ENCODE measurements around the gene PRKCB. TPM values are rescaled to one million over a fixed set of nuclear protein-coding genes. Genes with fewer than 3 reads are reported as not detected.

PRKCB gene
- total and polyA plus RNA-seq, 2 experiments from 2014 or later, result 0.70 to 0.92 TPM

DNA sequence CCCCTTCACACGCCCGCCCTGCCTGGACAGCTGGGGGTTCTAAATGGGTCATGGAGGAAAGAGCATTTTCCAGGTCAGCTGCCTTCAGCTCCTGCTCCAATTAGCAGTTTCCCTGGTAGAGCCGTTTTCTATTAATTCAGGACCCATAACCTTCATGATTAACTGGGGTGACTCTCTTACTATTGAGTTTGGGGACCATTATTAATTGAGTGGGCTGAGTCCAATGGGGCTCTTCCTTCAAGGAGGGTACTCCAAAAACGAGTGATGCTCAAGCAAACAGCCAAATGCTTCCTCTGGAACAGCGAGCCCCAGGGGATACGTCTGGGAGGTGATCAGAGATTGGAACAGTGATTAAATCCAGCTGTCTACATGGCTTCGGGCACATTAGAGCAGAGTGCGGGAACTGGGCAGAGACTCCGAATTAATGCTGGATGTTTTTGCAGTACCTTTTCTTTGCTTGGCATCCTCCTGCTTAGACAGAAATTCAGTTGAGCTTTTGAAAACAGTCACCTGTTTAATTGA, 352.3 kb downstream of the PRKCB start:
- Histone ChIP-seq H4K20me1 (ENCODE audit: insufficient read depth, poor library complexity, severe bottlenecking) (no peaks in the 10 kb centered on the region), H3K27me3 (no peaks in the 10 kb centered on the region), H3K27ac (no peak overlapping the region), H2AFZ (no peak overlapping the region), H3K4me1 (ENCODE audit: insufficient read depth) (no peaks in the 10 kb centered on the region), H3K9me2 (replicated peaks; ENCODE audit: insufficient read depth) (no peaks in the 10 kb centered on the region), H3K36me3 (replicated peaks; ENCODE audit: insufficient read depth, low read depth) (no peaks in the 10 kb centered on the region), H3K9me3 (ENCODE audit: low read depth) (no peaks in the 10 kb centered on the region), H3K4me2 (no peak overlapping the region), H3K4me3 (no peak overlapping the region), H3K79me2 (no peaks in the 10 kb centered on the region)
- DNase-seq (ENCODE audit: low spot score), result no peak
- TF ChIP-seq, protein P1, sequence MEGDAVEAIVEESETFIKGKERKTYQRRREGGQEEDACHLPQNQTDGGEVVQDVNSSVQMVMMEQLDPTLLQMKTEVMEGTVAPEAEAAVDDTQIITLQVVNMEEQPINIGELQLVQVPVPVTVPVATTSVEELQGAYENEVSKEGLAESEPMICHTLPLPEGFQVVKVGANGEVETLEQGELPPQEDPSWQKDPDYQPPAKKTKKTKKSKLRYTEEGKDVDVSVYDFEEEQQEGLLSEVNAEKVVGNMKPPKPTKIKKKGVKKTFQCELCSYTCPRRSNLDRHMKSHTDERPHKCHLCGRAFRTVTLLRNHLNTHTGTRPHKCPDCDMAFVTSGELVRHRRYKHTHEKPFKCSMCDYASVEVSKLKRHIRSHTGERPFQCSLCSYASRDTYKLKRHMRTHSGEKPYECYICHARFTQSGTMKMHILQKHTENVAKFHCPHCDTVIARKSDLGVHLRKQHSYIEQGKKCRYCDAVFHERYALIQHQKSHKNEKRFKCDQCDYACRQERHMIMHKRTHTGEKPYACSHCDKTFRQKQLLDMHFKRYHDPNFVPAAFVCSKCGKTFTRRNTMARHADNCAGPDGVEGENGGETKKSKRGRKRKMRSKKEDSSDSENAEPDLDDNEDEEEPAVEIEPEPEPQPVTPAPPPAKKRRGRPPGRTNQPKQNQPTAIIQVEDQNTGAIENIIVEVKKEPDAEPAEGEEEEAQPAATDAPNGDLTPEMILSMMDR (IDR thresholded peaks at IDR 0.05; ENCODE audit: poor library complexity), result no peak
- no peak for TF ChIP-seq EZH2 (IDR thresholded peaks at IDR 0.05; ENCODE audit: borderline replicate concordance)
- no peak for TF ChIP-seq EZH2phosphoT487 (IDR thresholded peaks at IDR 0.05; ENCODE audit: low read depth, severe bottlenecking, unreplicated experiment)
- WGBS (ENCODE audit: low lambda C conversion rate, missing lambda C conversion rate), result 64% methylated on average over 9 of the region's 9 CpGs

DNA sequence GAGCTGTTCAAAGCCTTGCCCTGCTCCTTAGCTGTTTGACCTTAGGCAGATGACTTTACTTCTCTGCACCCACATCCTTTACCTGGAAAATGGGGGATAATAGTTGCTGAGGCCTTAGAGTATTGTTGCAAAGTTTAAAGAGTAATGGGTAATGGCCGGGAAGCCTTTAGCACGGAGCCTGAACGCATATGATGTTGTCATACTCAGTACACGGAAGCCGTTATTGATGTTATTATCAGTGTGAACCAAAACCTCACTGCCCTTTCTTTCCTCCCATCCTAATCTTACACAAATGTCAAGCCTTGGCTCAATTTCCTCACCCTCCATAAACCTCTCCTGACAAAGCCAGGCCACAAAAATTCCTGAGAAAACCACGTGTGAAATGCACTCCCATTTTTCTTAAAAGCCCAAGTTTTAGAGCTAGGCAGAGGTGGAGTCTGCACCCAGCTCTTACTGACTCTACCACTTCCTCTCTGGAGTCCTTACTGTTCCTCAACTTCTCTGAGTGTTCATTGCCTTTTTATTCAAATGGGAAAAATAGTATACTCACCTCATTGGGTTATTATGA, 353.1 kb downstream of the PRKCB start:
- Histone ChIP-seq H3K9me3 (ENCODE audit: low read depth) (no peaks in the 10 kb centered on the region), H4K20me1 (ENCODE audit: insufficient read depth, poor library complexity, severe bottlenecking) (no peaks in the 10 kb centered on the region), H3K4me2 (no peak overlapping the region), H2AFZ (no peak overlapping the region), H3K4me1 (ENCODE audit: insufficient read depth) (no peaks in the 10 kb centered on the region), H3K27ac (no peak overlapping the region), H3K9me2 (replicated peaks; ENCODE audit: insufficient read depth) (no peaks in the 10 kb centered on the region), H3K27me3 (no peaks in the 10 kb centered on the region), H3K79me2 (no peaks in the 10 kb centered on the region), H3K4me3 (no peak overlapping the region), H3K36me3 (replicated peaks; ENCODE audit: insufficient read depth, low read depth) (no peaks in the 10 kb centered on the region)
- TF ChIP-seq EZH2phosphoT487 (IDR thresholded peaks at IDR 0.05; ENCODE audit: low read depth, severe bottlenecking, unreplicated experiment) (no peak), EZH2 (IDR thresholded peaks at IDR 0.05; ENCODE audit: borderline replicate concordance) (no peak)
- TF ChIP-seq, protein P1 (IDR thresholded peaks at IDR 0.05; ENCODE audit: poor library complexity), result no peak
- 71% methylated on average over 6 of the region's 6 CpGs for WGBS (ENCODE audit: low lambda C conversion rate, missing lambda C conversion rate)
- DNase-seq (ENCODE audit: low spot score), result no peak

DNA sequence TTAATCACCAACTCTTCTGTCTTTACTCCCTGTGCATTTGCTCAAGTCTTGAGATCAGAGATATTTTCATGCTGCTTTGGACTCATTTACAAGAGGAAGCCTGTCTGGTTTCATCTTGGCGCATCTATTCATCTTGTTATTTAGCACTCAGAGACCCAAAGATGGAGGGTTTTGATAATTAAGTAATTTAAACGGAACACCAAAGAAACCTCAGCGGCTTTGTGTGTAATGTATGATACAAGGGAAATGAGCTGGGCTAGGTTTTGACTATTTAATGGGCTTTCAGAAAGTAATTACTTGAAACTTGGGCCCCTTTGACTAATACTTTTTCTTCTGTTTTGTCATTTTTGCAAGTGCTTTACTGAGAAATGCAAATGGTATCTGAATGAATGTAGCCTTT, 354.2 kb downstream of the PRKCB start:
- Histone ChIP-seq H3K36me3 (replicated peaks; ENCODE audit: insufficient read depth, low read depth) (no peaks in the 10 kb centered on the region), H3K9me2 (replicated peaks; ENCODE audit: insufficient read depth) (no peaks in the 10 kb centered on the region), H3K27ac (no peak overlapping the region), H3K4me2 (no peak overlapping the region), H3K9me3 (ENCODE audit: low read depth) (no peaks in the 10 kb centered on the region), H3K27me3 (no peaks in the 10 kb centered on the region), H2AFZ (no peak overlapping the region), H3K4me3 (no peak overlapping the region), H4K20me1 (ENCODE audit: insufficient read depth, poor library complexity, severe bottlenecking) (no peaks in the 10 kb centered on the region), H3K79me2 (no peaks in the 10 kb centered on the region), H3K4me1 (ENCODE audit: insufficient read depth) (no peaks in the 10 kb centered on the region)
- no peak for DNase-seq (ENCODE audit: low spot score)
- 82% methylated on average over 3 of the region's 3 CpGs for WGBS (ENCODE audit: low lambda C conversion rate, missing lambda C conversion rate)
- TF ChIP-seq, protein P1 (IDR thresholded peaks at IDR 0.05; ENCODE audit: poor library complexity), result no peak
- TF ChIP-seq EZH2 (IDR thresholded peaks at IDR 0.05; ENCODE audit: borderline replicate concordance) (no peak), EZH2phosphoT487 (IDR thresholded peaks at IDR 0.05; ENCODE audit: low read depth, severe bottlenecking, unreplicated experiment) (no peak)
